A549 (cell line): Measurements from ENCODE around the gene TBC1D21. TPM values are rescaled to one million over a fixed set of nuclear protein-coding genes. Genes with fewer than 3 reads are reported as not detected.

ENCODE experiments used
- ATAC-seq, 2 experiments: fragments of 200-7000 bp in 1 of 2; fragments of >200 bp in 1 of 2; cut with Nextera tagmentation in 1 of 2; cut with Tn5 transposase in 1 of 2; 3 replicates each; pipeline versions ENCODE4 v1.8.0 to v1.9.1; 2018 to 2020; ENCODE audit warnings: mild to moderate bottlenecking in 1 of 2, moderate library complexity in 1 of 2
- CTCF ChIA-PET: fragments of 300-600 bp; sonication (Branson Sonifier 250); formaldehyde crosslinking; extraction: SDS; loops from one replicate; lab custom pipeline; 2021; ENCODE audit warnings: antibody characterized with exemption, inconsistent platforms; lab: Yijun Ruan, JAX
- POLR2A ChIA-PET: fragments of 350-600 bp; formaldehyde crosslinking; extraction: SDS; loops from one replicate; lab custom pipeline; 2021; ENCODE audit warnings: antibody characterized with exemption, inconsistent platforms; lab: Yijun Ruan, JAX
- DNase-seq, 2 experiments: peaks; one replicate each; pipeline versions ENCODE4 v3.0.0 to v3.0.0-alpha.2; 2011 to 2016; ENCODE audit warnings: low read depth in 1 of 2, low spot score in 1 of 2
- FAIRE-seq: peaks from 2 replicates; lab custom pipeline; 2011; peaks lifted over from hg19 to GRCh38; lab: Jason Lieb, UNC
- H3K27ac ChIP-seq, 2 experiments: fragments of >200 bp; sonication (Bioruptor Twin); formaldehyde crosslinking; 3 replicates each; pipeline ENCODE4 v1.5.1; 2016 to 2017
- H3K4me1 ChIP-seq: fragments of >200 bp; sonication (Bioruptor Twin); formaldehyde crosslinking; 3 replicates; pipeline ENCODE4 v1.6.1; 2016
- H3K4me2 ChIP-seq: fragments of >200 bp; sonication (Bioruptor Twin); formaldehyde crosslinking; 3 replicates; pipeline ENCODE4 v1.6.1; 2016
- H3K4me3 ChIP-seq: fragments of >200 bp; sonication (Bioruptor Twin); formaldehyde crosslinking; 3 replicates; pipeline ENCODE4 v1.5.1; 2016
- H3K9me3 ChIP-seq: fragments of >200 bp; sonication (Bioruptor Twin); formaldehyde crosslinking; 3 replicates; pipeline ENCODE4 v1.6.1; 2016
- CHD4 ChIP-seq: fragments of 200-600 bp; sonication (generic); IDR thresholded peaks from 2 replicates; pipeline ENCODE4 v1.6.1; 2016; ENCODE audit warnings: antibody characterized with exemption, mild to moderate bottlenecking, borderline replicate concordance
- CTCF ChIP-seq: fragments of >200 bp; sonication (Bioruptor Twin); formaldehyde crosslinking; IDR thresholded peaks from 3 replicates; pipeline ENCODE4 v1.5.1; 2016
- E2F6 ChIP-seq: IDR thresholded peaks from 2 replicates; pipeline ENCODE4 v1.6.1; 2012; ENCODE audit warnings: low read depth, borderline replicate concordance
- EHMT2 ChIP-seq: fragments of 200-600 bp; sonication (generic); IDR thresholded peaks from 2 replicates; pipeline ENCODE4 v1.6.1; 2016; ENCODE audit warnings: antibody characterized with exemption, low read depth, mild to moderate bottlenecking, moderate library complexity
- EP300 ChIP-seq, 2 experiments: fragments of >200 bp; sonication (Bioruptor Twin); formaldehyde crosslinking; IDR thresholded peaks; 2 replicates in 1 of 2; 3 replicates in 1 of 2; pipeline ENCODE4 v1.6.1; 2016 to 2017
- FOSL2 ChIP-seq, 2 experiments: fragments of 450-650 bp in 1 of 2; fragments of >200 bp in 1 of 2; sonication (Bioruptor Twin) in 1 of 2; formaldehyde crosslinking; IDR thresholded peaks; 2 replicates each; pipeline versions ENCODE4 v1.5.0 to v1.6.1; 2016 to 2020; ENCODE audit warnings: mild to moderate bottlenecking in 1 of 2, moderate library complexity in 1 of 2
- GATA3 ChIP-seq: IDR thresholded peaks from 2 replicates; pipeline ENCODE4 v1.6.1; 2012; ENCODE audit warnings: borderline replicate concordance
- HES2 ChIP-seq: fragments of >200 bp; sonication (Bioruptor Twin); formaldehyde crosslinking; IDR thresholded peaks from 2 replicates; pipeline ENCODE4 v1.6.1; 2016
- HEYL ChIP-seq: fragments of 250-450 bp; sonication (Bioruptor Pico); IDR thresholded peaks from 2 replicates; pipeline ENCODE4 v1.8.0; 2021; ENCODE audit warnings: mild to moderate bottlenecking, moderate library complexity
- HOXA7 ChIP-seq: fragments of 250-450 bp; sonication (Bioruptor Pico); IDR thresholded peaks from 2 replicates; pipeline ENCODE4 v1.5.0; 2020; ENCODE audit warnings: mild to moderate bottlenecking, moderate library complexity
- HOXB5 ChIP-seq: fragments of 250-450 bp; sonication (Bioruptor Pico); IDR thresholded peaks from 2 replicates; pipeline ENCODE4 v1.5.0; 2020; ENCODE audit warnings: mild to moderate bottlenecking, moderate library complexity
- JUNB ChIP-seq: fragments of >200 bp; sonication (Bioruptor Twin); formaldehyde crosslinking; IDR thresholded peaks from 2 replicates; pipeline ENCODE4 v1.6.1; 2016
- KDM5A ChIP-seq: fragments of 200-600 bp; sonication (generic); IDR thresholded peaks from 2 replicates; pipeline ENCODE4 v1.6.1; 2016; ENCODE audit warnings: antibody characterized with exemption, mild to moderate bottlenecking
- MAZ ChIP-seq: fragments of 150-350 bp; IDR thresholded peaks from 2 replicates; pipeline ENCODE4 v1.6.1; 2014; ENCODE audit warnings: antibody characterized with exemption, low read depth, low read length, borderline replicate concordance
- NPAS2 ChIP-seq: fragments of 250-450 bp; sonication (Bioruptor Pico); IDR thresholded peaks from 2 replicates; pipeline ENCODE4 v1.8.0; 2022; ENCODE audit warnings: mild to moderate bottlenecking, moderate library complexity, borderline replicate concordance
- NR3C1 ChIP-seq: fragments of >200 bp; sonication (Bioruptor Twin); formaldehyde crosslinking; IDR thresholded peaks from 3 replicates; pipeline ENCODE4 v1.6.1; 2017
- PHF8 ChIP-seq: fragments of 200-600 bp; sonication (generic); IDR thresholded peaks from 2 replicates; pipeline ENCODE4 v1.6.1; 2016; ENCODE audit warnings: low read depth, mild to moderate bottlenecking, antibody characterized with exemption, moderate library complexity, borderline replicate concordance
- TFCP2L1 ChIP-seq: fragments of 250-450 bp; sonication (Bioruptor Pico); IDR thresholded peaks from 2 replicates; pipeline ENCODE4 v1.5.0; 2021; ENCODE audit warnings: mild to moderate bottlenecking
- ZNF302 ChIP-seq: fragments of 250-450 bp; sonication (Bioruptor Pico); IDR thresholded peaks from 2 replicates; pipeline ENCODE4 v1.9.0; 2021; ENCODE audit warnings: inconsistent platforms, mild to moderate bottlenecking, moderate library complexity
- WGBS: methylation state at CpG from one replicate; pipeline ENCODE4 v1.1.6; 2017; ENCODE audit errors: missing lambda C conversion rate; 5-methylcytosine and 5-hydroxymethylcytosine counted together
- polyA plus RNA-seq, 4 experiments: library from polyadenylated mRNA; depleted of rRNA in 3 of 4; stranded (reverse); fragments of >200 nt; fragmentation: RNase III in 1 of 4; extraction: RNeasy Plus Mini Kit Qiagen cat#74134 plus additional on column Dnase treatment in 1 of 4; gene quantifications; 2 replicates in 3 of 4; 3 replicates in 1 of 4; pipeline ENCODE4 v1.2.3, GENCODE V29; 2011 to 2017
- TF ChIP-seq, protein P1 (sequence below): fragments of 250-450 bp; sonication (Bioruptor Pico); IDR thresholded peaks from 2 replicates; pipeline ENCODE4 v1.5.0; 2021; ENCODE audit warnings: mild to moderate bottlenecking, moderate library complexity, borderline replicate concordance

Gene TBC1D21
- polyA plus RNA-seq, 2 of the 4 experiments (the other 2 are of a cell fraction), result not detected

DNA sequence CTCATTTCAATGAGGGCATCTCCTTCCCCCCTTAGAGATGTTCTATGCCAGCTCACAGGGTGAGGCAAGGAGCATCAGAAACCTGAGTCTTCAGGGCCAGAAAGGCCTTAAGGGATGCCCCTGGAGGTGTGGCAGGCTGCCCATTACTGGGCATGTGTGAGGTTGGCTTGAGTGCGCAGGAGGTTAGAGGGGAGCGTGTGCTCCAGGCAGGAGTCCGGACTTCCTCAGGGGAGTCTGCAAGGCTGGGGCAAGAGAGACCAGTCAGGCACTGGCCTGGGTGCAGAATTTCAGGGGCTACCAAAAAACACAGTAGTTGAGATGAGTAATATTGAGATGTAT lies 54.8 kb downstream of the TBC1D21 start:
- peak; percentile 15 to 32; a peak in 5 of 6 replicates for ATAC-seq
- H3K4me3 ChIP-seq, result peak overlapping the region; percentile 53
- no peak for DNase-seq
- CTCF ChIA-PET, result interaction anchor here (0.6 to 2.4 kb wide), 17 partner anchors 10 to 62 kb away, joined by 3 to 8 read pairs (median 5); no protein-coding TSS in a partner anchor
- 84% methylated on average over 3 of the region's 3 CpGs for WGBS
- H3K9me3 ChIP-seq, result no peaks in the 10 kb centered on the region
- no peak for FAIRE-seq
- peak overlapping the region; percentile 75 to 86; a peak in 5 of 6 replicates for H3K27ac ChIP-seq
- H3K4me2 ChIP-seq, result peak overlapping the region; percentile 85
- POLR2A ChIA-PET, result interaction anchor here (0.5 to 0.9 kb wide), 2 partner anchors 29 to 1193 kb away, joined by 3 to 6 read pairs; no protein-coding TSS in a partner anchor
- peaks cover 19% of the 10 kb centered on the region for H3K4me1 ChIP-seq
- no peak for TF ChIP-seq CHD4
- TF ChIP-seq E2F6, result no peak
- TF ChIP-seq ZNF302 (CRISPR knock-in tag), result no peak
- TF ChIP-seq CTCF, result no peak
- TF ChIP-seq EHMT2, result no peak
- TF ChIP-seq JUNB, result no peak
- no peak for TF ChIP-seq TFCP2L1 (CRISPR knock-in tag)

DNA sequence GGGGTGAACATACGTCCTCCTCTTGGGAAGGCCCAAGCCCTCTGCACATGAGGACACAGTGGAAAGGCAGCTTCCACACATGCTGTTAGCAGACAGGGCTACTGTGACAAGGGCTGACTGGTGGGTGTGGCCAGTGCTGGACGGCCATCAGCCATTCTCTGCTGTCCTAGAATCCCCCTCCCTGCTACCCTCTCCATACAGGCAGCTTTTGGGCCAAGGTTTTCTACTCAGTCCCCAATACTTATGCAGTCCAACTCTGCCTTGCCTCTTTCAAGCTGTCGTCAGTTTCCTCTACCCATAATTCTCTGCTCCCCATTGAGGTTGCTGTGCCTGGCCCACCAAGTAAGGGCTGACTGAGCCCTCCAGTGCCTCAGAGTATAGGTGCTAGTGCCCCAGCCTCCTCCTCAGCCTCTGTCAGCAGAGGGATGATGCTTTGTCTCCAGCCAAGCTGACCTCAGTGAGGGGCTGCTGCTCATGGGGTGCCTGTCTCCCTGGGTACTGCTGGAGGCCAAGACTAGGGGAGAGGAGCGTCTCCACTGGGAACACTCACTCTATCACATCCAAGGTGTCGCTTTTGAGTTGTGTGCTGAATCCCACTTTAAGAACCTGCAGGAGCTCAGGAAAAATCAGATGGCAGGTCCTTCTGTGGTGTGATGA lies 55.7 kb downstream of the TBC1D21 start:
- Histone ChIP-seq H3K4me3 (no peak overlapping the region), H3K27ac (no peak overlapping the region), H3K4me1 (peaks cover 14% of the 10 kb centered on the region)
- POLR2A ChIA-PET, result no interaction called here
- TF ChIP-seq, protein P1, sequence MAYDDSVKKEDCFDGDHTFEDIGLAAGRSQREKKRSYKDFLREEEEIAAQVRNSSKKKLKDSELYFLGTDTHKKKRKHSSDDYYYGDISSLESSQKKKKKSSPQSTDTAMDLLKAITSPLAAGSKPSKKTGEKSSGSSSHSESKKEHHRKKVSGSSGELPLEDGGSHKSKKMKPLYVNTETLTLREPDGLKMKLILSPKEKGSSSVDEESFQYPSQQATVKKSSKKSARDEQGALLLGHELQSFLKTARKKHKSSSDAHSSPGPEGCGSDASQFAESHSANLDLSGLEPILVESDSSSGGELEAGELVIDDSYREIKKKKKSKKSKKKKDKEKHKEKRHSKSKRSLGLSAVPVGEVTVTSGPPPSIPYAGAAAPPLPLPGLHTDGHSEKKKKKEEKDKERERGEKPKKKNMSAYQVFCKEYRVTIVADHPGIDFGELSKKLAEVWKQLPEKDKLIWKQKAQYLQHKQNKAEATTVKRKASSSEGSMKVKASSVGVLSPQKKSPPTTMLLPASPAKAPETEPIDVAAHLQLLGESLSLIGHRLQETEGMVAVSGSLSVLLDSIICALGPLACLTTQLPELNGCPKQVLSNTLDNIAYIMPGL (CRISPR knock-in tag), result no peak
- no peak for TF ChIP-seq PHF8
- TF ChIP-seq HES2, result no peak
- no peak for TF ChIP-seq NPAS2 (CRISPR knock-in tag)
- no peak for TF ChIP-seq GATA3
- TF ChIP-seq EP300 (IDR thresholded peaks at IDR 0.05), result no peak
- TF ChIP-seq MAZ, result no peak
- no peak for TF ChIP-seq FOSL2 (IDR thresholded peaks at IDR 0.05)
- no peak for TF ChIP-seq FOSL2 (CRISPR knock-in tag; IDR thresholded peaks at IDR 0.05)
- no peak for TF ChIP-seq HEYL
- no peak for TF ChIP-seq HOXB5 (CRISPR knock-in tag)
- no peak for TF ChIP-seq KDM5A
- no peak for TF ChIP-seq CTCF
- no peak for TF ChIP-seq NR3C1
- TF ChIP-seq HOXA7, result no peak
- TF ChIP-seq, all 56 proteins: peak for 0
- Histone ChIP-seq H3K4me2 (no peak overlapping the region), H3K9me3 (no peaks in the 10 kb centered on the region)
- DNase-seq, result no peak
- no peak for FAIRE-seq
- ATAC-seq, result no peak
- CTCF ChIA-PET, result interaction anchor here (1.2 to 2.4 kb wide), 2 partner anchors 26 to 32 kb away, joined by 4 to 6 read pairs; no protein-coding TSS in a partner anchor
- WGBS, result 85% methylated on average over 4 of the region's 5 CpGs
